Activated CD4-positive, CD25-positive, alpha-beta regulatory T cell treated with anti-CD3 and anti-CD28 coated beads, Interleukin-2, amount 50 U/mL, for 16 hours (primary cell): Measurements from ENCODE around the gene MANF.
"Not testable (repeated sequence)": the region's sequence is repeated elsewhere in the genome, so short reads cannot be mapped to it uniquely, and the experiment has no call there.

Source experiments
- DNase-seq: peaks from one replicate; pipeline ENCODE4 v3.0.0-alpha.2; 2020; ENCODE audit warnings: low read depth, low spot score

The MANF gene

DNA sequence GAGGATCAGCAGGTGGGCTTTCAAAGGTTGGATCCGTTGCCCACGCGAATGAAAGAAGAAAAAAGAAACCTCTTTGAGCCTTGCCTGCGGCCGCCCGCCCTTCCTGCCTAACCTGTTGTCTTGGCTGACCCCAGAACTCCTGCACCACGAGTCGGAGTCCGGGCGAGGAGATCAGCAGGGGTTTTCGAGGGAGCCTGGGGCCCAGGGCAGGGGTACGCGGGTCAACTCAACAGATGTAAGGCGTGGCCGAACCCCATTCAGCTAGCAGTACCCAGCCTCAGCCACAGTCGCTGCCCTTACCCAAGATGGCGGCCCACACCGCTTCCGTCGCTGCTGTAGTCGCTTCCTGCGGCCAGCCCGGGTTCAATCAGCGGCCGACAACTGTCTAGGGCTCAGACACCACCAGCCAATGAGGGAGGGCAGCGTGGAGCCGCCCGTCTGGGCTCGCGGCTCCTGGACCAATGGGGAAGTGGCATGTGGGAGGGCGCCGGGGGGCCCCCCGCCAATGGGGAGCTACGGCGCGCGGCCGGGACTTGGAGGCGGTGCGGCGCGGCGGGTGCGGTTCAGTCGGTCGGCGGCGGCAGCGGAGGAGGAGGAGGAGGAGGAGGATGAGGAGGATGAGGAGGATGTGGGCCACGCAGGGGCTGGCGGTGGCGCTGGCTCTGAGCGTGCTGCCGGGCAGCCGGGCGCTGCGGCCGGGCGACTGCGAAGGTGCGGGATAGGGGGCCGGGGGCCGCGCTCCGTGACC lies at the start of gene MANF:
MANF (plus strand) TSS at position 566 of the 748 bp plus-strand sequence; CDS start at position 618, 52 bp downstream.
- peak; percentile 97 for DNase-seq

DNA sequence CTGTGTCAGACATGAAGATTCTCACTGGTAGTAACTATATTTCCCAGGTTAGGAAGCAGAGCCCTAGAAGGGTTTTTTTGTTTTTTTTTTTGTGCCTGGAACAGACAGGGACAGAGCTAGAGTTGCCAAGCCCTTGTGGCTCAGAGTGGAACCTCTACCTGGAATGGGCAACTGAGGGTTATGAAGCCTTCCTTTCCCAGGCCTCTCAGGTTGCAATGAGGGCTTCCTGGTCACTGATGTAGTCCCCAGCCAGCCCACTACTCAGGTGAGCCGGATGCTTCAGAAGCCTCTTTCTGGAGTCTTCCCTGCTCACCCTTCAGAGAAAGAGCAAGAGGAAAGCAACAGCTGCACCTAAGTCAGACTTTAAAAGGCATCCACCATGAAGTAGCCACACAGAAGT lies 48.8 kb upstream of the MANF start:
- no peak for DNase-seq

DNA sequence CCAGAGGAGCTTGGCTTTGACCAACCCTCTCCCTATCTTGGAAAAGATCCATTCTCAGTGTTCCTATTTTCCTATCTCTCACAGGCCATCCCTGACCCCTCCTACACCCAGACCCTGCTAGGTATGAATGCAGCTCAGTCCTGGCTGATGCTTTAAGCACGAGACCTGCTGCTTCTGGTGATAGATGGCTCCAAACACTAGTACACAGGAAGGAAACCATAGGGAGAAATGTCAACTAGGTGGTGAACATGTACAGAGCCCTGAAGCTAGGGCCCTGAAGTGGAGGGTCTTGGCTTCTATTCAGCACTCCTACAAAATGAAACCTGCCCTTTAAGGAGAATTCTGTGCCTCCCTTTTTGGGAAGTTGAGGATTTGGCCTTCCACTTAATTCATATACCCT lies 47.4 kb upstream of the MANF start:
- DNase-seq, result no peak

- DNase-seq, result no peak
Measured at GRCh38 chr3:51338632-51339031, 46.5 kb upstream of the MANF start.

- no peak for DNase-seq
Measured at GRCh38 chr3:51340013-51340829, 44.9 kb upstream of the MANF start.

GRCh38 chr3:51340989-51341636 lies 44.0 kb upstream of the MANF start:
- no peak for DNase-seq

DNA sequence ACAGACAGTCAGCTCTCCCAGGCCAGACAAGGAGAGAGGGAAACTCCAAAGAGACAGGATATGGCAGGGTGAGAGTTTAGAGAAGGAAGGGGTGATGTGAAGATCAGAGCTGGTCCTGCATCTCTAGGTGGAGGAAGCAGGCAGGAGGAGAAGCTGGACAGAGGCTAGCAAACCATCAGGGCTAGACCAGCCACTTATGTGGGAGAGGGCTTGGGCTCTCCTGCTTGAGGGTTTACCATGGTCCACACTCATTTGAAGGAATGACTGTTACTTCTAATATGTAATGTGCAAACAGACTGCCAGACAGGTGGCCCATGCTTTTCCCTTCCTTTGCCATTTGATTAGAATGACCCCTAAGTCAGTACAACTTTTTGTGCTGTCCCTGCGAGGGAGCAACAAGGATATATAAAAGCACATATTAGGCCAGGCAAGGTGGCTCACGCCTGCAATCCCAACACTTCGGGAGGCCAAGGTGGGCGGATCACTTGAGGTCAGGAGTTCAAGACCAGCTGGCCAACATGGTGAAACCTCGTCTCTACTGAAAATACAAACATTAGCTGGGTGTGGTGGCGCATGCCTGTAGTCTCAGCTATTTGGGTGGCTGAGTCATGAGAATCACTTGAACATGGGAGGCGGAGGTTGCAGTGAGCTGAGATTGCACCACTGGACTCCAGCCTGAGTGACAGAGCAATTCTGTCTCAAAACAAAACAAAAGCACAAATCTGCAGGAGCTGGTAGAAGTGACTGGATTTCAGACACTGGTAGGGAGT lies 41.0 kb upstream of the MANF start:
- DNase-seq, result no peak

GRCh38 chr3:51350751-51351150 lies 34.3 kb upstream of the MANF start:
- no peak for DNase-seq

DNA sequence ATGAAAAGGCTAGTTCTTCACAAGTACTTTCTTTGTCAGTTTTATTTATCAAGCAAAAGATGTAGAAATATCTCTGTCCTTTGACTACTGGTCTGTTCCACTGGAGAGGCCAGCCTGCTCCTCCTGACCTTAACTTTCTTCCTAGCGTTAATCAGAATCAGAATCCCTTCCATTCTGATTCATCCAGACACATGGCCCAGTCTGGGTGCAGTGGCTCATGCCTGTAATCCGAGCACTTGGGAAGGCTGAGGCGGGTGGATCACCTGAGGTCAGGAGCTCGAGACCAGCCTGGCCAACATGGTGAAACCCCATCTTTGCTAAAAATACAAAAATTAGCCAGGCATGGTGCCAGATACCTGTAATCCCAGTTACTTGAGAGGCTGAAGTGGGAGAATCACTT lies 32.0 kb upstream of the MANF start:
- DNase-seq, result no peak

DNA sequence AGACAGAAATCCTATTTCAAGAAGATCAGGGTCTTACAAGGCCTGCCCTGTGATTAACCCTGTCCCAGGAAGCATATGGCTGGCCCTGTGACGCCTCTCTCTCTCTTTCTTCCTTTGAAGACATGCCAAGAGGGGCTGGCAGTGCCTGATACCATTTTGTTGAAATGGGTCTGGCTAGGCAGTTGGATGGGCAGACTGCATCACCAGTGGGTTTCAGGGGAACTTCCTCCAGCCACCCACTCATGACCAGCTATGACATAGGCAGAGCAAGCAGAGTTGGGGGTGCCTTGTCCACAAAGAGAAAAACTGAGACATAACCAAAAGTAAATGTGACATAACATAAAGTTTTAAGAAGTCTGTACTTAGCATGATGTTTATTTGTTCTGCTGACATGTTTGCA lies 31.4 kb upstream of the MANF start:
- DNase-seq, result no peak

DNA sequence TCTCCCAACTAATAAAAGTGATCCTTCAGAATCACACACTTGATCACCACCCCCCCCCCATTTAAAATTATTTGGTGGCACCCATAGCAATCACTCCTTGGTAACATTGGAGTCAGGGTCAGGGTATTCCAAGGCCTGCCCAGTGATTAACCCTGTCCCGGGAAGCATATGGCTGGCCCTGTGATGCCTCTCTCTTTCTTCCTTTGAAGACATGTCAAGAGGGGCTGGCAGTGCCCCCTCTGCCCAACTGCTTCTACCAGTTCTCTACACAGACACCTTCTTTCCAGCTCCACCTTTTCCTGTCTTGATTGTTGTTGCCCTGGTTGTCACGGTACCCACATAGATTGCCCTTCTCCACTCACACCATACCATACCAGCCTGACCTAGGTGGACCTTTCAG lies 30.9 kb upstream of the MANF start:
- DNase-seq, result no peak

DNA sequence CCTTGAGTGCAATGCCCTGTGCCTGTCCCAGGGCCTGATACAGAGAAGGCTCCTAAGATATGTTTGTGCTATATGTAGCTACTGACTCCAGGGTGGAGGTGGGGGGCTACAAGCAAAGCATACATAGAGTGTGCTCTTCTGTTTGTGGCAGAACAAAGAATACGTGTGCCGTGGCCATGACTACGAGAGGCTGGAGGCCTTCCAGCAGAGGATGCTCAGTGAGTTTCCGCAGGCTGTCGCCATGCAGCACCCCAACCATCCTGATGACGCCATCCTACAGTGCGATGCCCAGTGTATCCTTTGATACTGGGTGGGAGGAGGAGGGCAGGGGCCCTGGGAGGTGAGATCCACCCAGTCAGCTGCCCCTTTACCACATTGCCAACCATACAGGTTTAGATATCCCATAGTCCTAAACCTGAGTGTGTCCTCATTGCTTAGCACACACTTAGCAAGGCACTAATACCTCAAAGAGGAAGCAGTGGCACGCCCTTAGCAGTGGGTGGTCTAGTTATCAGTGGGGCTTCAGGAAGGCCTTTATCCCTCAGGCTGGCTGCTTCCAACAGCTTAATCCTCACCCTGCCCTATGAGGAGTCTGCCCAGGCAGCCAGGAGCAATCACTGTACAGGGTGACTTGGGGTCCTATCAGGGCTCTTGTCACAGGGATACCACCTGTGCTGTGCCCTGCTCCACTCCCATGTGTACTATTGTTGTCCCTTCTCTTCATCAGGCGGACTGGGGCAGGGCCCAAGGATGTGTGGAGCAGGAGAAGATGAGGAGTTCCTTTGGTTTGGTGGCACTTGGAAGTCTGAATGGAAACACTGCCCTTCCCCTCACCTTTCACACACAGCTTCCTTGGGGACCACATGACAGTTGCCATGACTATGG lies 30.1 kb upstream of the MANF start:
- no peak for DNase-seq

GRCh38 chr3:51355891-51356578 lies 29.1 kb upstream of the MANF start:
- DNase-seq, result no peak

- no peak for DNase-seq
Measured at GRCh38 chr3:51357856-51358255, 27.2 kb upstream of the MANF start.

GRCh38 chr3:51358981-51359380 lies 26.1 kb upstream of the MANF start:
- DNase-seq, result no peak

GRCh38 chr3:51360806-51361205 lies 24.3 kb upstream of the MANF start:
- no peak for DNase-seq

- DNase-seq, result no peak
Measured at GRCh38 chr3:51361746-51362145, 23.3 kb upstream of the MANF start.

- no peak for DNase-seq
Measured at GRCh38 chr3:51362476-51362875, 22.6 kb upstream of the MANF start.

DNA sequence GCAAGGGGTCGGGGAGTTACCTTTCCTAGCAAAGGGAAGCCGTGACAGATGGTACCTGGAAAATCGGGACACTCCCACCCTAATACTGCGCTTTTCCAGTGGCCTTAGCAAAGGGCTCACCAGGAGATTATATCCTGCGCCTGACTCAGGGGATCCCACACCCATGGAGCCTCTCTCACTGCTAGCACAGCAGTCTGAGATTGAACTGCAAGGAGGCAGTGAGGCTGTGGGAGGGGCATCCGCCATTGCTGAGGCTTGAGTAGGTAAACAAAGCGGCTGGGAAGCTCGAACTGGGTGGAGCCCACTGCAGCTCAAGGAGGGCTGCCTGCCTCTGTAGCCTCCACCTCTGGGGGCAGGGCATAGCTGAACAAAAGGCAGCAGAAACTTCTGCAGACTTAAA lies 16.8 kb upstream of the MANF start:
- not testable (repeated sequence) for DNase-seq

DNA sequence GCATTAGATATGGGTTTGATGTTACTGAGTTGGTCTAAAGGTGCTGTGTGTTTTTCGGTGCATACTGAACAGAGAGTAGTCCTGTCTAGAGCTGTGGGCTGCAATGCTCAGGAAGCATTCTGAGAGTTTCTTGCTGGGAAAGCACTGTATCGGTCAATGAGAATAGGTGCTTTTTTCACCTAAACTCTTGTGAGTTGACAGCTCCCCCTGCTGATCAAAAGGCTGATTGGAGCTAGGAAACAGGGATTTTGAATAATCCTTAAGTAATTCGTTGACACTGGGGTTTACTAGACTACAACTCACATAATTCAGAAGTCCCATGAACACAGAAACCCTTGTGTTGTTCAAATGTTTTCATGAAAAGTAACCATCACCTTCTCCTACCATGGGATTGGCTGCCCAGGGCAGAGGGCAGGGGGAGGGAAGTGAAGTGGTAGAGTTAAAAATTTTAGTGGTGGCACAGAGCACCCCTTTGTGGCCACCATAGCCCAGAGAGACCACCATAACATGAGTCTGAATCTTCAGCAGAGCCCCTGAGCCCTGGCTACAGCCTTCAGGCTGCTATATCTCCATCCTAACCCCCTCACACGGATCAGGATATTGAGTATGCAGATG lies 13.0 kb upstream of the MANF start:
- no peak for DNase-seq
